Measurements from ENCODE around the gene NID2. TPM values are rescaled to one million over a fixed set of nuclear protein-coding genes. Genes with fewer than 3 reads are reported as not detected.

Gene NID2
- total RNA-seq, 4 donors from 2014 or later, result 1.9 to 5.6 (median 4.3) TPM

GRCh38 chr14:52040598-52040997 lies 28.3 kb downstream of the NID2 start:
- TF ChIP-seq POLR2A (IDR thresholded peaks at IDR 0.05) (no peak), CTCF (IDR thresholded peaks at IDR 0.05 in 4 of 5, conservative IDR thresholded peaks at IDR 0.05 in 1 of 5) (no peak)
- Histone ChIP-seq H3K36me3 (no peaks in the 10 kb centered on the region), H3K9me3 (no peaks in the 10 kb centered on the region), H3K4me1 (no peaks in the 10 kb centered on the region), H3K4me3 (no peak overlapping the region), H3K27me3 (no peaks in the 10 kb centered on the region), H3K27ac (no peak overlapping the region)
- in situ Hi-C loops (cut with MboI; ENCODE audit: low sequenced_read_pairs in 4 of 4) (no loop called here), intact Hi-C loops (cut with DNase I; ENCODE audit: low total_unique reads) (no loop called here)
- ATAC-seq (no peak), DNase-seq (no peak)

GRCh38 chr14:52039124-52039815 lies 29.6 kb downstream of the NID2 start:
- H3K36me3 ChIP-seq, result no peaks in the 10 kb centered on the region
- ATAC-seq, result no peak
- no peak overlapping the region for H3K4me3 ChIP-seq
- no peak for DNase-seq
- TF ChIP-seq POLR2A (IDR thresholded peaks at IDR 0.05), result no peak
- TF ChIP-seq CTCF (IDR thresholded peaks at IDR 0.05 in 4 of 5, conservative IDR thresholded peaks at IDR 0.05 in 1 of 5), result no peak
- in situ Hi-C loops (cut with MboI; ENCODE audit: low sequenced_read_pairs in 4 of 4) (no loop called here), intact Hi-C loops (cut with DNase I; ENCODE audit: low total_unique reads) (no loop called here)
- H3K4me1 ChIP-seq, result no peaks in the 10 kb centered on the region
- H3K27ac ChIP-seq, result no peak overlapping the region
- no peaks in the 10 kb centered on the region for H3K9me3 ChIP-seq
- no peaks in the 10 kb centered on the region for H3K27me3 ChIP-seq

- Histone ChIP-seq H3K27ac (peak overlapping the region in 3 of 4 donors; percentile 36 to 43 (median 38)), H3K27me3 (no peaks in the 10 kb centered on the region), H3K4me3 (no peak overlapping the region), H3K9me3 (no peaks in the 10 kb centered on the region), H3K4me1 (peaks cover 0 to 3% of the 10 kb centered on the region in 2 donors), H3K36me3 (no peaks in the 10 kb centered on the region)
- intact Hi-C loops (cut with DNase I; ENCODE audit: low total_unique reads), result no loop called here
- ATAC-seq (peak in 1 of 2 donors; percentile 27), DNase-seq (no peak)
- in situ Hi-C loops (cut with MboI; ENCODE audit: low sequenced_read_pairs in 4 of 4), result no loop called here
- TF ChIP-seq POLR2A (IDR thresholded peaks at IDR 0.05) (no peak), CTCF (IDR thresholded peaks at IDR 0.05 in 4 of 5, conservative IDR thresholded peaks at IDR 0.05 in 1 of 5) (no peak)
These were observed 35.7 kb downstream of the NID2 start for GRCh38 chr14:52033101-52033642.

- TF ChIP-seq CTCF (IDR thresholded peaks at IDR 0.05 in 4 of 5, conservative IDR thresholded peaks at IDR 0.05 in 1 of 5), result no peak
- TF ChIP-seq POLR2A (IDR thresholded peaks at IDR 0.05), result no peak
- Histone ChIP-seq H3K4me3 (no peak overlapping the region), H3K4me1 (peaks cover 0 to 3% of the 10 kb centered on the region in 2 donors), H3K27ac (peak overlapping the region in 1 of 4 donors; percentile 52), H3K36me3 (no peaks in the 10 kb centered on the region), H3K27me3 (no peaks in the 10 kb centered on the region), H3K9me3 (no peaks in the 10 kb centered on the region)
- ATAC-seq, result peak in 1 of 2 donors; percentile 41
- in situ Hi-C loops (cut with MboI; ENCODE audit: low sequenced_read_pairs in 4 of 4) (no loop called here), intact Hi-C loops (cut with DNase I; ENCODE audit: low total_unique reads) (no loop called here)
- DNase-seq, result no peak
These were observed 36.6 kb downstream of the NID2 start for GRCh38 chr14:52032204-52032801.

All from gastrocnemius medialis (tissue), 4 donors.